Measurements from ENCODE around the gene TSC22D3.

The TSC22D3 gene

DNA sequence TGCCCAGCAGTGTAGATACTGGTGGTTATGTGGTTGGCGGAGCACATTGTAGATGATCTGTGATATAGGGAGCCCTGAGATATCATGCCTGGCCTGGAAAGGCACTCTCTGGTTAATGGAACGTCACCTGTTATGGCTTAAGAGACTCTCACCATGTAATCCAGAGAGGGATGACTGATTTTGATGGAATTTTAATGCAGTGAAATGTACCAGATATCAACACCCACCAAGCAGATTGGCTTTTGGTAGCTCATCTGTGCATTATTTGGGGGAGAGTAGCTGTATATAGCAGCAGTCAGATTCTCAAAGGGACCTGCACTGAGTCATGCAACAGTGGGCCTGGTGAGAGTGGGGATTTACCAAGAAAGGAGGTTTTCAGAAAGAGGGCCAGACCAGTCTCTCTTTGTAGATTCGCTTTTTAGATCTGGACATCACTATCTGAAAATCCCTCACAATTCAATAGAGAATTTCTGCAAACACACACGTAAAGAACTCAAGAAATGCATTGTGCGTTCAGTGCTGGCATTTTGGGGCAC is 17.3 kb downstream of the TSC22D3 start:
- no peak for DNase-seq

DNA sequence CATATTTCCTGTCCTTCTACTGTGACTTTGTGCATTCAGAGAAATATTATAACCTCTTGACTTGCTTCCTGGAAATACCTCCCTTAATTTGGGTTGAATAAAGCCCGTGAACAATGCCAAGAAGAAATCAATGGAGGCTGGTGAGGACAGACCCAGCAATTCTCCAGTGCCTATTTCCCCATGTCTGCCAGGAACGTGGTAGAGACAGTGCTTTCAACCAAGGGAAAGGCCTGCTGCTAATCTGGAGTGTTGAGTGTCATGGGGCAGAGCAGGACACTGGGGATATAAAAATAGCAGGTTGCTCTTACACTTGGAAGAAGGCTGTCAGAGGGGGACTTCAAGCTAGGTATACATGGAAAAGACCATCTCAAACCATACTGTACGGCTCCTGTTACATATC is 19.9 kb downstream of the TSC22D3 start:
- no peak for DNase-seq

DNA sequence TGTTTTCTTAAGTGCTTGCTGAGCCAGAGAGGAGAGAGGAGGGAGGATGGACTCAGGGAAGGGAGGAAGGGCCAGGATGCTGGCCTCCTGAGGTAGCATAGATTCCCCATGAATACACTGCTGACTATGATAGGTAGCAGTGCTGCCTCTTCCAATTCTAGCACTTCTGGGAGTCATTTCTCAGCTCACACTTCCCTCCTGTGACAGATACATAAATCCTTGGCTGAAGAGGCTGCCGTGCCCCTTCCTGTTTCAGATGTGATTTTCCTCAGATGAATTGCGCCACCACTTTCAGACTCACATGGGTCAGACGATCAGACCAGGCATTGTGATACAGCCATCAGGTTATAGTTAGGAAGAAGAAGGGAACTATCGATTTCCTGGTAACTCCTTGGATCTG is 22.4 kb downstream of the TSC22D3 start:
- no peak for DNase-seq

DNA sequence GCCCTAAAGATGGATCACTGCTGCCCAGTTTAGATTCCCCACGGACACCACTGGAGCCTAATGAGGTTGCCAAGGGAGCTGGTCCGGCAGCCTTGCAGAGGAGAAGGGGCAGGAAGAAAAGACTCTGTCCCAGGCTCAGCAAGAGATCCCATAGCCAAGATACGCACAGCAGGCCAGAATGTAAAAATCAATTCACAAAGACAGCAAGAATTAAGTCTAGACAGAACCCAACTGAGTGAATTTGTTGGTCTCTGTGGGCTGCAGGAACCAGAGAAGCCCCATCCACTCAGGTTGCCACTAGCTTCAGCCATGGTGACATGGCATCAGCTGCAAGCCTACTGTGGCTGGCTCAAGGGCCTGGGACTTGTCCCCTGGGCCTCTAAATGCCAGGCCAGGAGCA is 22.9 kb downstream of the TSC22D3 start:
- no peak for DNase-seq

DNA sequence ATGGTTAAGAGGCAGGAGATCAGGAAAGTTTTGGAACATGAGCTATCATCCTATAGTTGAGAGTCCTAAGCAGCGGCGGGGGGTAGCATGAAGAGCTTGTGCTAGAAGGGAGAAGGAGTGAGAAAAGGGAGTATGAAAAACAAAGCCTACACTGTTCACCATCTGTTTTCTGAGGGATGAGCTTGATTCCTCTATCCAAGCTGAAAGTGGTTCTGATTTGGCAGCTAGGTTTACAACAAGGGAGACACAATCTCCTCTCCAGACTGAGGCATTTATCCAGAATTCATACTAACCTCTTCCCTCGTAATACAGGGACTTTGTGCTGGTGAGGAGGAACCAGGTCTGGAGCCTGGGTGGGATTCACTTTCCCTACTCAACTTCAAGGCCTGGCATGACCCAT is 23.5 kb downstream of the TSC22D3 start:
- no peak for DNase-seq

DNA sequence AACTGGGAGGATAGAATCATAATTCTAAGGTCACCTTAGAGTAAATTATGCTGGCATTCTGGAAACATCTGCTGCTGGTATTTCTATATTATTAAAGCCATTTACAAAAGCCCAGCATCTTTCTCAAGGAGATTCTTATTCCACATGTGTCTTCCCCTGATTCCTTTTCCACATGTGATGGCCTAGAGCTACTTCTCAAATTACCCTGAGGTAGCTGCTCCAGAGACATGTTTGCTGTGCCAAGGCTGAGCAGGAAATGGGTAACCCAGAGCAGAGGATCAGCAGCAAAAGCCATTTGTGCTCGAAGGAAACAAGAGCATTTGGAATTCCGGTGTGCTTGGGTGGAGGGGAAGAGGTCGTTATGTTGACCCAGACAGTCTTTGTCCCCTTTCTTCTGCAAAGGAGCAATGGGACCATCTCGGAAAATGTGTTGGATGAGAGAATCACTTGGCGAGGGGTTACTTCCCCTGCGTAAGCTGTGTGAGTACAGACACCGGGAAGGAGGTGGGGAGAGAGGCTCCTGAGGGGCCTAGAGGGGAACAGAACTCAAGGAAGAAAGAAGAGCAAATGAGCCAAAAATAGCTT is 24.6 kb downstream of the TSC22D3 start:
- DNase-seq: no peak

DNA sequence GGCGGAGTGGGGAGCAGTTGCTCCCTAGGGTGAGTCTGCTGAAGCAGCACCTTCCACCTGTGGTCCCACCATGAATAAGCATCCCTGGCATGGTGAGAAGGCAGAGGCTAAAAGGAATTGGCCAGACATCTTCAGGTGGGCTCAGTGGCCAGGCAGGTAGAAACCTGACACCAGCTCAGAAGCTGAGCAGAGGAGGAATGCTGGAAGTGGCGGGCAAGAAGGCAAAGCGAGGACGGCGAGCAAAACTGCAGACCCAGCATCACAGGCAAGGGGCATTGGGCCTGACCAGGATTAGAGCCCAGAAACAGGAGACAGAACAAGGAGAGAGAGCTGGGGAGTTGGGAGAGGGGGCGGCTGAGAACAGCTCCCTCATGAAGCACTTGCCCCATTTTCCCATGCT is 25.3 kb downstream of the TSC22D3 start:
- DNase-seq: no peak

DNA sequence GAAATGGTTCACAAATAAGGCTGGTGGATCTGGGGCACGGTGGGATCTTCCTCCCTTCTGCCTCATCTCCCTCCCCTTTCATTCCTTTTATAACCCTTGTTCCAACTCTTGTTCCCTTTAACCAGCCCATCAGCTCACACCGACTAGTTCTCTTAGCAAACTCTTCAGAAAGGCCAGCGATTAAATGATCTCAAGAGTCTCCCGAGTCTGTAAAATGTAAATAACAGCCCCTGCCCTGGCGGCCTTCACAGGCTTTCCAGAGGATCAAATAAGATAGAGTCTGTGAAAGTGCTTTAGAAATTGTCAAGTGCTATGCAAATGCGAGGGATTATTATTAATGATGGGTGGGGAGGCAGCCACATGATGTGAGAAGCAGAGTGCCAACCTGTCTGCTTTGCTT is 27.1 kb downstream of the TSC22D3 start:
- DNase-seq: no peak

DNA sequence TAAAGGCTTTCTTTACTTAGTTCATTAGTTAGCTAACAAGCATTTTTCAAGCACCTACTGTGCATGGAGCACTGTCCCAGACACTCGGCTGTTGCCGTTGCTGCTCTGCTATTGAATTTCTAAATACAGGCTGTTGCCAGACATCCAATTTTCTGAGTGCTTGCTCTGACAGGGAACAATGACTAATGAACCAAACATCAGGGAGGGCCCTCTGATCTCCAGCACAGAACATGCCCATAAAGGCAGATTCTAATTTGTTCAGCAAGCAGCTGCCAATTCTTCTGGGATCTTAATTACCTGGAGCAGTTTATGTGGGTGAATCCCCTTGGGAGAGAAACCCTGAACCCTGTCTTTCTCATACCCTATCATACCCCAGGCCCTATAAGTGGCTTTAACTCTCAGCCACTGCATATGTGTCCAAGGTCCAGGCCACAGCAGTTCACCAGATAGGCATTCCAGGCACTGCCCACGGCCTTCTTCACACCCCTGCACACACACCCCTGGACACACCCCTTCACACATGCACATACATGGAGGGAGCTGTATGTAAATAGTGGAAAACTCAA is 27.9 kb downstream of the TSC22D3 start:
- no peak for DNase-seq

DNA sequence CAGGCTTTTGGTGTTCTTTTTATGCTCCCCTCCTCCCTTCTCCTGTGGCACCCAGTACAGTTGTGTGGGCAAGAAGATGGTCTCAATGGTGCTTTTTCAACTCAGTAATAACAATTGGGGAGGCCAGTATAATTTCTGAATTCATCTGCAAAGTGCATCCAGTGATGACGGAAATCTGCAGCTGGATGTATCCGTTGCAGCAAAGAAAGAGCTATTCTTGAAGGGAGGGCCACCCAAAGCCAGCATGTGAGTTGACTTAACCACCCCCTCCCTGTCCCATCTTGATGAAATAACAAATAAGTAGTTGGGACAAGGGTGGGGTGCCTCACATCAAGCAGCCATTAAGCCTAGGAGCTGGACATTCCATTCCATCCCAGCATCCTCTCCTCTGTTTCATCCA is 30.7 kb downstream of the TSC22D3 start:
- DNase-seq: no peak

DNA sequence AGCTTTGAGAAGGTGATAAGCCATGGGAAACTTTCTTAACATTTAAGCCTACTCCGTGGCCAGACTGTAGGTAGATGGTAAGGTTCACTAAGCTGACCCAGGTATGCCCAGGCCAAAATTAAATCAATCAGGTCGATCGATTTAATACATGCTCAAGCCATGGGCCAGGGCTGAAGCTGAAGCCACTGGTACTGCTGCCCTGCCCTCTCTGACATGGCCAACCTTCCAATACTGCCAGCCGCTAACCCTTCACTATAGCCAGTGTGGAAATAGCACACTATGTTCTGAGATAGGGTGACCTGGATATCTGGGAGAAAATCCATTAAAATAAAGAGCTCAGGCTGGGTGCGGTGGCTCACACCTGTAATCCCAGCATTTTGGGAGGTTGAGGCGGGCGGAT is 31.6 kb downstream of the TSC22D3 start:
- no peak for DNase-seq

DNA sequence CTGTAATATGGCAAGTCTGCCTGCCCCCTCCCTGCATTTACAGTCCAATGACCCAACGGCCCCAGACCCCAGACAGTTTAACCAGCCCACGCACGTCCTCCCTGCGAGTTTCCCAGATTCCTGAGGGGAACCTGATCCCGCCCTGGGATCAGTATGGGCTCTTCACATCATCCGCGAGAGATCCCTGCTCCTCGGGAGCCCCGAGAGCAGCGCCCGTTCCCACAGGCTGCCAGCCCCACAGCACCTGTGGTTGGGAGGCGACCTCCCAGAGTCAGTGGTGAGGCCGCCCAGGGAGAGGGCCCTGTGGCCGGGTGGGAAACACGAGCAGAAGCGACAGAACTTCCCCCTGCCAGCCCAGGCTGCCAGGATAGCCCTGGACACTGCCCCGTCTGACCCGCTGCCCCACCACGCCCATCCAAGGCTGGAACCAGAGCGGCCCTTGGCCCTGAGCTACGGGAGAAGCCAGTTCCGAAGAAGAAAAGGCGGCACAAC is 32.8 kb downstream of the TSC22D3 start:
- no peak for DNase-seq

DNA sequence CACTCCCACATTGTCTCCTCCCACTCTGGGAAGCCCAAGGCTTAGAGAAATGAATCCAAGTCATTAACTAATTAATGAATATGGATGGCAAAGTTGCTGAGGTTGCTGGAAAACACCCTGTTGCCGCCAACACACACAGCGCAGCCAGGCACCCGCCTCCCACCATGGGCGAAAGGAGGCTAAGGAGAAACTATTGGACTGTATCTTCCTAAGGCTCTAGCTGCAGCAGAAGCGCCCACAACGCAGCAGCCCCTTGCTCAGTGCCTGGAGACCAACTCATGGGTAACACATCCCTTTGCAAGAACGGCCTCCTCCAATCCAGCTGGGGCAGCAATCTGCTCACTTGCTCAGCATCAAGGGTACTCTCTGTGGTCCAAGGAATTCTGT is 34.2 kb downstream of the TSC22D3 start:
- no peak for DNase-seq

DNA sequence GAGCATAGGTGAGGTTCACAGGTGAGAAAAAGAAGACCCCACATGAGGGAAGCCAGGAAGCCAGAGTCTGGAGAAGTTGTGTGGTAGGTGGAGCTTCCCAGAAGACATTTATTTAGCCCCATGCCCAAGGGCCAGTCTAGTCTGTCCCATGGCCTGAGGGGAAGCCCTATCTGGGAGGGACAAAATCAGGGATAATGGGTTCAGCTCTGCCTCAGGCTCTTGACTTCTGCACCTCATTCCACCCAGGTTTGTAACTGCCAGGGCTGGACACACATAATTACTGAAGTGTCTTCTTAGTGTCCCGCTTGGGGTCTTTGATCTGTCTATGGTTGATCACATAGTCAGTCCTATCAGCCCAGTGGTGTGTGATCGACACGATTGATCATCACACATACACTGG is 36.0 kb downstream of the TSC22D3 start:
- no peak for DNase-seq

DNA sequence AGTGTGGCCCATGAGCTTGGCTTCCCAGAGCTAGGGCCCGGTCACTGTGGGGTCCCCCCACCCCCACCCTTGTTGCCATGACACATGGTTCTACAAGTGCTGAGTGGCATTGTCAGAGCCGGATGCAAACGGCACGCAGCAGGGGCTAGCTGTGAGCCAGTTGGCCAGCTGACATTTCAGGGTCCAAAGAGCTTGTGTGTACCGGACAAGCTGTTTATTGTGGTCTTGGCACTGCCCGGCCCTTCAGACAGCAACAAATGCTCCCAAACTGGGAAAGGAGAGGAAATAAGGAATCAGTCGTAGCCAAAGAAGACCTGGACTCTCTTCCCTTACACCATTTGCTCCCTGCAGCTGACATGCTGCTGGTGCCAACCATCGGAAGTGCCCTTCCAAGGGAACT is 36.8 kb downstream of the TSC22D3 start:
- DNase-seq: no peak

DNA sequence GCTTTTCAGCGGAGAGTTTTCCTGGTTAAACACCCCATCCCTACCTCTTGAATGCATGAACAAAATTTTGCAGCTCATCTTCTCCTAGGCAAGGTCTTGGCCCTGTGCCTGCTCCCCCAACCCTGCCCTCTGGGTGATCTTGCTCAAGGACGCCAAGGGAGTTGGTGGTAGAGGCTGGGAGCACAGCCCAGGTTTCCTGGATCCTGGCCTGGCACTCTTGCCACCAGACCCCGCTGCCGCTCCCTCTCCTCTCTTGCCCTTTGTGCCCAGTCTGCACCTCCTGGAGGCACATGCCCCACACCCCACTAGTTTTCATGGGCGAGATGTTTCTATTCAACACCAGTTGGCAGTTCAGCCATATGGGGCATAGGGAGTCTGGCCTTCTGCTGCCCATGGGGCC is 37.3 kb downstream of the TSC22D3 start:
- DNase-seq: no peak

DNA sequence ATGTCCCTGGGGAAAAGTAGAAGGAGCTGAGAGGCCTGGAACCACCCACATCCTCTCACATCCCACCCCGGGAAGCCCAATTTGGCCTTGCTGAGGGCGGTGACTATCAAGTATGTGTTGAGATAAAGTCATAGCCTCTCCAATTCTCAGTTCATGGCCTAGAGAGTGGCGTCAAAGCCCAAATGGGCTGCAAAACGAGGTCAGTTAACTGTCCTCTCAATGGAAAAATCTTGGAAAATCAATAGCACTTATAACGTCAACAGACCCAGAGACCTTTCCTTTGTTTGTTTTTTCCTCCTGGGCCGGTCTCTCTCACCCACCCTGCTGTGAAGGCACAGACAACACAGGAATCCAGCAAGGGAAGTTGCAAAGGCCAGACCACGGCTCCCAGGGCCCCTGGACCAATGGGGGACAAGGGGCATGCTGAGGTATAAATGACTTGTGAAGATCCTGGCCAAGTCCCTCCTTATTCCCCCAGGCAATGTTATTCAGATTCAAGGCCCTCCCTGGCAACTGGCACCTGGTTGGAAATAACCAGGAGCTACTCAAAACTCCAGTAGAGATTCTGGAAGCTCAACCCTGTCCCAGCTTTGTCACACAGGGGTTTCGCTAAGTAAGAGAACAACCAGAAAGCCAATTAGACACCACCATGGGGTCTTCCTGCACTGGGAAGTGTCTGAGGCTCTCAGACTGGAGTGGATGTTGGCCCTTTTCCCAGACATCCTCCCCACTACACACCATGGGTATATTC is 38.6 kb downstream of the TSC22D3 start:
- DNase-seq: no peak

DNA sequence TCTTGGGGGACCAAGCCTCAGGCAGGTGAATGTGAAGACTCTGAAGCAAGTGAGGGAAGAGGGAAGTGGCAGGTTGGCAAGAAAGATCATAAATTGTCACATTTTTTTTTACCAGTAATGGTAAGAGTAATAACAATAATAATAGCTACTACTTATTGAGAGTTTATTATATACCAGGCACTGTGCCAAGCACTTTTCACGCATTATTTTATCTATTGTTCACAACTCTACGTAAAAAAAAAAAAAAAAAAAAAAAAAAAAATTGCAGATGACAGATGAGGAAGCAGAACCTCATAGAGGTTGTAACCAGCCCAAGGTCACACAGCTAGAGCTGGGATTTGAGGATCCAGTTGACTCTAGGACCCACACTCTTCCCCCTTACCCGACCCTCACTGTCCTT is 40.9 kb downstream of the TSC22D3 start:
- no peak for DNase-seq

DNA sequence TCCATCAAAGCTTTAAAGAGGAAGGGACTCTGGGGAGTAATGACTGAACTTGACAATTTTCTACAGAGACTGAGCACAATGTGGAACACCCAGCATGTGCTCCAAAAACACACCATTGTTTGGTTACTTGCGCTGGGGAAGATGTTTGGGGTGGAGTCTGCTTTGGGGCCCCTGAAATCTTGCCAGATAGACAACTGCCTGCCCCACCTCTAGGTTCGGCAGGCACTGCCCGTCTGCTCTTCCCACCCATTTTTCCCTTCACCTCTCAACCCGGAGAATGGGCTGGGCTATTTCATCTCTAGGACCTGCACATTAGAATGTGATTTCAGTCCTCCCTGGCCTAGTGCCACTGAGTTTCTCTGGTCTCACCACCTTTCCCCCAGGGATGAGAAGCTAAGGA is 41.9 kb downstream of the TSC22D3 start:
- DNase-seq: no peak

DNA sequence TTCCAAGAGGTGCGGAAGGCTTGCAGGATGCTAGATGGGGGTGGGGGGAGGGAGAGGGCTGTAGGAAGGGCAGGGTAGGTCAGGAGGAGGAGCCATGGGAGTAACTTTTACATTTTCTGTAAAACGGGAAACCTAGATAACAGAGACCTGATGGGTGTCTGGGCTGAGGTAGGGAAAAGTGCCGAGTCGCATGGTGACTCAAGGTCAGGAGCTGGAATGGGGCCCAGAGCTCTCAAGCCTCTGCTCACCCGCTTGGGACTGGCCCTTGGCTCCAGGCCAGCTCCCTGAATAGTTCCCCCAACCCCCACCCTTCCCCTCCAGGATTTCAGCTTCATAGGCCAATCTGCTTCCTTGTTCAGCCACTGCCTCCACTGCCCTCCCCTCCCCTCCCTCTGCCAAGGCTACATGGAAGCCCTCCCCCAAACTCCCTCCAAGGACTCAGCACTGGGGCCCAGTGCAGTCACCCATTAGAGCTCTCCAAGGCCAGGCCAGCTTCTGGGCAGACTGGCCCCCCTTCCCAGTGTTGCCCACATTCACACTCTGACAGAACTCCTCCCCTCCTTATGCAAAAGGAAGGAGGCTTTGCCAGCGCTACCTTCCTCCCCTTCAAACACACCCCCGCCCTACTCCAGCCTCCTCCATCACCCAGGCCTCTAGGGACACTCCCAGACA is 43.6 kb downstream of the TSC22D3 start:
- no peak for DNase-seq

DNA sequence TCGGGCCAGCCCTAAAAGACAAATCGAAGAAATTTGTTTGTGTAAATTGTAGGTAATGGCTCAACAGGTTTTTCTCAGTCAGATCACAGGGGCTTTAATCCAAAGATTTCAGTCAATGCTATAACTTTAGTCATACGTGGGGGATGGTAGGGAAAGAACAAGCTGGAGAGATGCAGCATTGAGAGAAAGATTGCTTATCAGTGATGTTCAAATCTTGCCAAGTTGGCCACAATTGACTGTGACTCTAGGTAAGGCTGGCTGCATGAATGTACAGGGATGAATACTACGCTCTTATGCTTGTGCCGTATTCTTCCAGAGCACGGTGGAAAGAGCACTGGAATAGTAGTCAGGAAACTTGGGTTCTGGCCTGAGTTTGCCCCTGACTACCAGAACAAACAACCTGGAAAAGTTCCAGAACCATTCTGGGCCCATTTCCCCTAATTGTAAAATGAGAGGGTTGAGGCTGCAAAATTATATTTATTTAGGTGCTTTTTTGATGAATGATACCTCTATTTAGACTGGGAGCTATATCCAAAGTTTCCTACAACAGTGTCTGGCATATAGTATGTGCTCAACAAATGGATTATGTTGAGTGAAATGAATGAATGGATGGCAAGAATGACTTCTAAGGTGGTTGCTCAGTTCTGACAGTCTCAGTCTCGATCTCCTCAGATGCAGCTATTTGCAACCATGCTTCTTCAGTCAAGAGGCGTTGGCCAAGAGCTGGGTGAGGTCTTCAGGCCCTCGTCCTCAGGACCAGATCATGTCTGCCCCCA is 44.4 kb downstream of the TSC22D3 start:
- DNase-seq: no peak

DNA sequence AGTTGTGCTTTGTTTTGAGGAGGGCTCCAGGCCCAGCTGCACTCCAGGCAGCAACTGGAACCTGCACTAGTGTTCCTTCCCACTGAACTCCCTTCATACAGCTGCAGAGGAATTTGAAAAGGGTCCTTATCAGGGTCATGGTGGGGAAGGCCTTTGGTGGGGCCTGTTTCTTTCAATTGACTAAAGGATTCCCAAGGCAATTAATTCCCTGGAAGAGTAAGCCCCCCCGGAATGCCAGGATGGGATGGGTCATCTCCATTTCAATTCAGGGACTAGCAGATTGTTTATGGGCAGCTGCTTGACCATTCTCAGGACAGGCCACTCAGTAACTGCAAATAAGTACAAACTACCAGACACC is 45.3 kb downstream of the TSC22D3 start:
- no peak for DNase-seq
